ENCODE data around the gene KRT83.
"Not testable (repeated sequence)": the region's sequence is repeated elsewhere in the genome, so short reads cannot be mapped to it uniquely, and the experiment has no call there.

KRT83 gene

GRCh38 chr12:52291267-52291935 lies 29.8 kb downstream of the KRT83 start, which contains the start of gene KRT81:
KRT81 (minus strand) TSS chr12:52291534; CDS start chr12:52291465, 69 bp downstream.
- Histone ChIP-seq H3K79me2 (ENCODE audit: control insufficient read depth, low read length) (no peaks in the 10 kb centered on the region), H3K27ac (ENCODE audit: low read depth, low read length) (no peak within 1 kb of the TSS), H3K9me3 (ENCODE audit: control insufficient read depth, insufficient read depth, low read length) (no peaks in the 10 kb centered on the region), H4K20me1 (ENCODE audit: control insufficient read depth, insufficient read depth, low read depth, low read length) (no peaks in the 10 kb centered on the region), H3F3A (ENCODE audit: control insufficient read depth, insufficient read depth) (no peaks in the 10 kb centered on the region), H3K36me3 (ENCODE audit: control insufficient read depth, low read length) (no peaks in the 10 kb centered on the region), H3K9me2 (replicated peaks; ENCODE audit: control insufficient read depth, low read length) (no peaks in the 10 kb centered on the region), H3K4me1 (ENCODE audit: control insufficient read depth, low read length) (0 out of 2 replicates have a peak, but pooled peaks cover 3% of the 10 kb centered on the region), H3K27me3 (ENCODE audit: control insufficient read depth, low read length) (peaks cover 6% of the 10 kb centered on the region; the same call in 1 of the 2 replicates), H3K4me2 (ENCODE audit: low read length) (no peak within 1 kb of the TSS), H3K4me3 (ENCODE audit: low read length) (no peak within 1 kb of the TSS)
- TF ChIP-seq CTCF (IDR thresholded peaks at IDR 0.05; ENCODE audit: low read depth, low read length, poor library complexity, severe bottlenecking): no peak
- TF ChIP-seq EZH2phosphoT487 (IDR thresholded peaks at IDR 0.05; ENCODE audit: borderline replicate concordance, low read length): no peak

DNA sequence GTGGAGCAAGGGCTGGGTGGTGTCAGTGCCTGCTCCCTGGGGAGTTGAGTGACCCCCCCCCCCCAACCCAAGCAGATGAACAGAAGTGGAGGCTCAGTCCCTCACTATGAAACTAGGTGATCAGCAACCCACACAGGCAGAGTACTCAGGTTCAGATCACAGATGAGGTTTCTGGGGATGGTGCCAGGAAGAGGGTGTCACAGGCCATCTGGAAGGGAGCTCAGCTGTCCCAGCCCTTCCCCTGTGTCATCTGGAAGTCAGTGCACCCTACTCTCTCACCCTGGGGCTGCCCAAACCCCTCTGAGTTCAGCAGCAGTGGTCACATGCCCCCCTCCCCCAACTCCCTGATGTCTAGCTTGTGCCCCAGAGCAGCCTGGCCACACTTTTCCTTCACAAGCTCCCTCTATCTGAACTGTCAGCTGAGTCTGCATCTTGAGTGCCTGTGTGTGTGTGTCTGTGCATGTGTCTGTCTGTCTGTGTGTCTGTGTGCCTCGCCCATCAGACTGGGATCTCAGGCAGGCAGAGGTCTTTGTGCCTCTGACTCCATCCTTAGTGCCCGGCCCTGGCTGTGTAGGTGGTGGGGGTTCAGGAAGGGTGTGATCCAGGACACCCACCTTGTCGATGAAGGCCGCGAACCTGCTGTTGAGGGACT lies 30.6 kb downstream of the KRT83 start:
- not testable (repeated sequence) for H3K27me3 ChIP-seq (ENCODE audit: control insufficient read depth, low read length); H3K9me3 ChIP-seq (ENCODE audit: control insufficient read depth, insufficient read depth, low read length); H3K36me3 ChIP-seq (ENCODE audit: control insufficient read depth, low read length); H3K27ac ChIP-seq (ENCODE audit: low read depth, low read length); H3K4me2 ChIP-seq (ENCODE audit: low read length); H3F3A ChIP-seq (ENCODE audit: control insufficient read depth, insufficient read depth); H3K9me2 ChIP-seq (replicated peaks; ENCODE audit: control insufficient read depth, low read length); H3K4me3 ChIP-seq (ENCODE audit: low read length); H3K79me2 ChIP-seq (ENCODE audit: control insufficient read depth, low read length); H3K4me1 ChIP-seq (ENCODE audit: control insufficient read depth, low read length); H4K20me1 ChIP-seq (ENCODE audit: control insufficient read depth, insufficient read depth, low read depth, low read length)

- H3K4me3 ChIP-seq (ENCODE audit: low read length); H3K79me2 ChIP-seq (ENCODE audit: control insufficient read depth, low read length); H3K4me1 ChIP-seq (ENCODE audit: control insufficient read depth, low read length); H3K9me3 ChIP-seq (ENCODE audit: control insufficient read depth, insufficient read depth, low read length); H3K27me3 ChIP-seq (ENCODE audit: control insufficient read depth, low read length); H3K4me2 ChIP-seq (ENCODE audit: low read length); H3K9me2 ChIP-seq (replicated peaks; ENCODE audit: control insufficient read depth, low read length); H3K27ac ChIP-seq (ENCODE audit: low read depth, low read length); H3F3A ChIP-seq (ENCODE audit: control insufficient read depth, insufficient read depth); H4K20me1 ChIP-seq (ENCODE audit: control insufficient read depth, insufficient read depth, low read depth, low read length); H3K36me3 ChIP-seq (ENCODE audit: control insufficient read depth, low read length): not testable (repeated sequence)
These were observed 33.1 kb downstream of the KRT83 start for GRCh38 chr12:52287816-52288805.

DNA sequence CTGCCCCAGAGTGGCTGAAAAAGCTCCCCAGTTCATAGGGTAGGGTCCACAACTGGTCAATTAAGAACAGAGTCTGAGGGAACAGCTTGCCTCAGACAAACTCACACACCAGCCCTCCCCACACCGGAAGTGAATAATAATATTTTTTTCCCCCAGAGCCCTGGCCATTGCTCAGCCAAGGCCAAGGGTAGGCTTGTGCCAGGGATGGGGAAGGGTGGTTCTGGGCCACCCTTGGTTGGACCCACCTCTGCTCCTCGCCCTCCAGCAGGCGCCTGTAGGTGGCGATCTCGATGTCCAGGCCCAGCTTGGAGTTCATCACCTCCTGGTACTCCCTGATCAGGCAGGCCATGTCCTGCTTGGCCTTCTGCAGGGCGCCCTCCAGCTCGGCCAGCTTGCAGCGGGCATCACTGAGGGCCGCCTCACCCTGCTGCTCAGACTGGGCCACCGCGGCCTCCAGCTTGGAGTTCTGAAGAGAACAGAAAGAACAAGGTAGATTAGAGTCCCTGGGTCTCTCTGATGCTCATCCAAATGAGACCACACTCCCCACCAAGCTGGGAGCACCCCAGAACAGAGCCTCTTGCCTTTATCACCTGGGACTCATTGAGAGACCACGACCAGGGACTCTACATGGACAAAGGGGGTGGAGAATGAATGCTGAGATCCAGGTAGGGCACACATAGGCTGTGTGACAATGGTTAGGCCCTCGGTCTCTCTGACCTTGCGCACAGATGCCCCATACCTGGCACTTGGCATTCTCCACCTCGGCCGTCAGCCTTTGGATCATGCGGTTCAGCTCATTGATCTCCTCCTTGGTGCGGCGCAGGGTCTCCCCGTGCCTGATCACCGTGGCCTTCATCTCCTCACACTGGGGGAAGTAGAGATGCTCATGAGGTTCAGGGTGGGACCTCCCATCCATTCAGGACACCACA lies 34.1 kb downstream of the KRT83 start:
- H3K79me2 ChIP-seq (ENCODE audit: control insufficient read depth, low read length); H3K4me2 ChIP-seq (ENCODE audit: low read length); H3F3A ChIP-seq (ENCODE audit: control insufficient read depth, insufficient read depth); H3K36me3 ChIP-seq (ENCODE audit: control insufficient read depth, low read length); H3K27ac ChIP-seq (ENCODE audit: low read depth, low read length); H3K4me3 ChIP-seq (ENCODE audit: low read length); H3K27me3 ChIP-seq (ENCODE audit: control insufficient read depth, low read length); H3K4me1 ChIP-seq (ENCODE audit: control insufficient read depth, low read length); H4K20me1 ChIP-seq (ENCODE audit: control insufficient read depth, insufficient read depth, low read depth, low read length); H3K9me2 ChIP-seq (replicated peaks; ENCODE audit: control insufficient read depth, low read length); H3K9me3 ChIP-seq (ENCODE audit: control insufficient read depth, insufficient read depth, low read length): not testable (repeated sequence)
- TF ChIP-seq CTCF (IDR thresholded peaks at IDR 0.05; ENCODE audit: low read depth, low read length, poor library complexity, severe bottlenecking): peak; percentile 41

All from DOHH2 (cell line).